ENCODE results near the gene WDPCP. TPM values are rescaled to one million over a fixed set of nuclear protein-coding genes. Genes with fewer than 3 reads are reported as not detected.
"Not testable (repeated sequence)": the region's sequence is repeated elsewhere in the genome, so short reads cannot be mapped to it uniquely, and the experiment has no call there.

The WDPCP gene
- total and polyA plus RNA-seq, 7 donors = 0.60 to 35.5 (median 14.0) TPM

GRCh38 chr2:63340443-63340842 lies 247.8 kb downstream of the WDPCP start:
- H3K4me1 ChIP-seq = no peaks in the 10 kb centered on the region
- TF ChIP-seq POLR2A (IDR thresholded peaks at IDR 0.05) (no peak), POLR2AphosphoS5 (IDR thresholded peaks at IDR 0.05) (no peak), CTCF (IDR thresholded peaks at IDR 0.05) (no peak), EP300 (IDR thresholded peaks at IDR 0.05) (no peak)
- 79 to 87% methylated on average over 1 of the region's 1 CpG for WGBS, 2 donors

GRCh38 chr2:63334910-63335309 lies 253.4 kb downstream of the WDPCP start:
- H3K9me3 ChIP-seq = no peaks in the 10 kb centered on the region
- DNase-seq = no peak
- H3K4me1 ChIP-seq = no peaks in the 10 kb centered on the region
- no peak for TF ChIP-seq CTCF (IDR thresholded peaks at IDR 0.05)
- TF ChIP-seq POLR2A (IDR thresholded peaks at IDR 0.05) = no peak
- TF ChIP-seq POLR2AphosphoS5 (IDR thresholded peaks at IDR 0.05) = no peak
- TF ChIP-seq EP300 (IDR thresholded peaks at IDR 0.05) = no peak
- H3K4me3 ChIP-seq = no peak overlapping the region
- intact Hi-C loops (cut with DNase I) = no loop called here
- 93 to 94% methylated on average over 1 of the region's 1 CpG for WGBS, 2 donors
- H3K27me3 ChIP-seq = no peaks in the 10 kb centered on the region
- H3K36me3 ChIP-seq = no peaks in the 10 kb centered on the region
- H3K27ac ChIP-seq = no peak overlapping the region

More at GRCh38 chr2:63340443-63340842, 247.8 kb downstream of the WDPCP start:
- intact Hi-C loops (cut with DNase I) = no loop called here
- Histone ChIP-seq H3K27me3 (no peaks in the 10 kb centered on the region), H3K4me3 (no peak overlapping the region), H3K36me3 (no peaks in the 10 kb centered on the region), H3K9me3 (peaks cover 0 to 6% (median 5%) of the 10 kb centered on the region in 4 donors), H3K27ac (no peak overlapping the region)
- no peak for DNase-seq

GRCh38 chr2:63326473-63326872 lies 261.8 kb downstream of the WDPCP start:
- no peak for DNase-seq
- peaks cover 0 to 3% (median 0%) of the 10 kb centered on the region in 4 donors for H3K9me3 ChIP-seq
- TF ChIP-seq CTCF (IDR thresholded peaks at IDR 0.05) (no peak), EP300 (IDR thresholded peaks at IDR 0.05) (no peak), POLR2A (IDR thresholded peaks at IDR 0.05) (no peak)
- 88 to 90% methylated on average over 1 of the region's 1 CpG for WGBS, 2 donors
- H3K4me3 ChIP-seq = no peak overlapping the region
- H3K27ac ChIP-seq = no peak overlapping the region
- H3K27me3 ChIP-seq = no peaks in the 10 kb centered on the region
- H3K4me1 ChIP-seq = no peaks in the 10 kb centered on the region
- intact Hi-C loops (cut with DNase I) = no loop called here
- peaks cover 0 to 5% (median 0%) of the 10 kb centered on the region in 4 donors for H3K36me3 ChIP-seq

- H3K27me3 ChIP-seq; H3K36me3 ChIP-seq; intact Hi-C loops (cut with DNase I); H3K9me3 ChIP-seq; DNase-seq; H3K4me1 ChIP-seq; H3K27ac ChIP-seq; H3K4me3 ChIP-seq: not testable (repeated sequence)
- 80 to 89% methylated on average over 11 of the region's 11 CpGs for WGBS, 2 donors
These were observed 264.6 kb downstream of the WDPCP start for GRCh38 chr2:63323662-63324061.

GRCh38 chr2:63321973-63322372 lies 266.3 kb downstream of the WDPCP start:
- H3K27ac ChIP-seq; H3K4me3 ChIP-seq; H3K4me1 ChIP-seq; intact Hi-C loops (cut with DNase I); H3K9me3 ChIP-seq; DNase-seq; H3K27me3 ChIP-seq; H3K36me3 ChIP-seq: not testable (repeated sequence)
- 90 to 94% methylated on average over 2 of the region's 2 CpGs for WGBS, 2 donors

GRCh38 chr2:63320669-63321068 lies 267.6 kb downstream of the WDPCP start:
- no peak overlapping the region for H3K4me3 ChIP-seq
- no peak for DNase-seq
- H3K9me3 ChIP-seq = peaks cover 0 to 4% (median 1%) of the 10 kb centered on the region in 4 donors
- H3K36me3 ChIP-seq = peaks cover 0 to 5% (median 0%) of the 10 kb centered on the region in 4 donors
- no peaks in the 10 kb centered on the region for H3K27me3 ChIP-seq
- TF ChIP-seq CTCF (IDR thresholded peaks at IDR 0.05) (no peak), EP300 (IDR thresholded peaks at IDR 0.05) (no peak), POLR2AphosphoS5 (IDR thresholded peaks at IDR 0.05) (no peak), POLR2A (IDR thresholded peaks at IDR 0.05) (no peak)
- intact Hi-C loops (cut with DNase I) = no loop called here
- no peak overlapping the region for H3K27ac ChIP-seq
- no peaks in the 10 kb centered on the region for H3K4me1 ChIP-seq
